ENCODE results near the gene ZNF410. TPM values are rescaled to one million over a fixed set of nuclear protein-coding genes. Genes with fewer than 3 reads are reported as not detected.
"Not testable (repeated sequence)": the region's sequence is repeated elsewhere in the genome, so short reads cannot be mapped to it uniquely, and the experiment has no call there.

Gene ZNF410
- polyA plus RNA-seq, 1 donor from 2014 or later = 73.7 TPM

DNA sequence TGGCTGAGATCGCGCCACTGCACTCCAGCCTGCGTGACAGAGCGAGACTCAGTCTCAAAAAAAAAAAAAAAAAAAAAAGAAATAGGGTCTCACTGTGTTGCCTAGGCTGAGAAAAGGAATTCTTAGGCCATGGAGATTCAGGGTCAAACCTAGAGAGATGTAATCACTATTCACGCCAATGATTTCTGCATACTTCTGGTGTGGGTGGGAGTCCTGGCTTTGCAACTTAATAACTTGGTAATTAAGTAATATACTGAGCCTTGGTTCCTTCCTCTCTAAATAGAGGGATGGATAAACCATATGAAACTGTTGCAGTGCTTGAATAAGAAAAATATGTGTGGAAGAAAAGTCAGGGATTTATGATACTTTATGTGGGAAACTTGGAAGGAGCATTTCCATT lies 2.7 kb downstream of the ZNF410 start:
- Histone ChIP-seq H3K36me3 (ENCODE audit: insufficient read depth, low read length) (peaks cover 7% of the 10 kb centered on the region), H3K9me3 (ENCODE audit: low read length) (no peaks in the 10 kb centered on the region), H3K9me2 (ENCODE audit: insufficient read depth, low read length) (no peaks in the 10 kb centered on the region), H3F3A (ENCODE audit: insufficient read depth, low read length, poor library complexity, severe bottlenecking) (peaks cover 6% of the 10 kb centered on the region), H3K4me2 (ENCODE audit: low read length) (no peak overlapping the region), H3K4me3 (ENCODE audit: low read length) (no peak overlapping the region), H3K27ac (ENCODE audit: low read length) (no peak overlapping the region), H3K27me3 (ENCODE audit: insufficient read depth, low read depth, low read length) (no peaks in the 10 kb centered on the region), H2AFZ (ENCODE audit: low read depth, low read length) (no peak overlapping the region), H3K9ac (ENCODE audit: low read length) (no peak overlapping the region), H3K79me2 (replicated peaks; ENCODE audit: insufficient read depth, low read length) (peaks cover 50% of the 10 kb centered on the region), H4K20me1 (ENCODE audit: insufficient read depth) (no peaks in the 10 kb centered on the region)
- TF ChIP-seq RAD21 (conservative IDR thresholded peaks at IDR 0.05) = no peak
- no peak for TF ChIP-seq POLR2AphosphoS5 (IDR thresholded peaks at IDR 0.05)
- no peak for TF ChIP-seq REST (IDR thresholded peaks at IDR 0.05; ENCODE audit: borderline replicate concordance)

DNA sequence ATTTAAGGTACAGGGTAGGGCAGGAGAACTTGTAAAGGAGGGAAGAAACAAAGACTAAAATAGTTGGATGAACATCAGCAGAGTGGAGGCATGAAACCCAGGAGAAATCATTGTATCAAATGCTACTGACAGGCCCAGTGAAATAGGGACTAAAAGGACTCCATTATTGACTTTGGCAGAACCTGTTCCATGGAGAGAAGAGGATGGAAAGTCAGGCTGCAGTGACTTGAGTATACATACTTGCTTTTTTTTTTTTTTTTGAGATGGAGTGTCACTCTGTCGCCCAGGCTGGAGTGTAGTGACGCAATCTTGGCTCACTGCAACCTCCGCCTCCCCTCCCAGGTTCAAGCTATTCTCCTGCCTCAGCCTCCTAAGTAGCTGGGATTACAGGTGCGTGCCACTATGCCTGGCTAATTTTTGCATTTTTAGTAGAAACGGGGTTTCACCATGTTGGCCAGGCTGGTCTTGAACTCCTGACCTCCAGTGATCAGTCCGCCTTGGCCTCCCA lies 7.6 kb downstream of the ZNF410 start:
- not testable (repeated sequence) for H3K9me2 ChIP-seq (ENCODE audit: insufficient read depth, low read length); H3K27me3 ChIP-seq (ENCODE audit: insufficient read depth, low read depth, low read length); H3F3A ChIP-seq (ENCODE audit: insufficient read depth, low read length, poor library complexity, severe bottlenecking); H3K9ac ChIP-seq (ENCODE audit: low read length); H3K27ac ChIP-seq (ENCODE audit: low read length); H3K4me2 ChIP-seq (ENCODE audit: low read length); H4K20me1 ChIP-seq (ENCODE audit: insufficient read depth); H2AFZ ChIP-seq (ENCODE audit: low read depth, low read length); H3K4me3 ChIP-seq (ENCODE audit: low read length); H3K9me3 ChIP-seq (ENCODE audit: low read length)
- peaks cover 12% of the 10 kb centered on the region for H3K36me3 ChIP-seq (ENCODE audit: insufficient read depth, low read length)
- peaks cover 21% of the 10 kb centered on the region for H3K79me2 ChIP-seq (replicated peaks; ENCODE audit: insufficient read depth, low read length)

DNA sequence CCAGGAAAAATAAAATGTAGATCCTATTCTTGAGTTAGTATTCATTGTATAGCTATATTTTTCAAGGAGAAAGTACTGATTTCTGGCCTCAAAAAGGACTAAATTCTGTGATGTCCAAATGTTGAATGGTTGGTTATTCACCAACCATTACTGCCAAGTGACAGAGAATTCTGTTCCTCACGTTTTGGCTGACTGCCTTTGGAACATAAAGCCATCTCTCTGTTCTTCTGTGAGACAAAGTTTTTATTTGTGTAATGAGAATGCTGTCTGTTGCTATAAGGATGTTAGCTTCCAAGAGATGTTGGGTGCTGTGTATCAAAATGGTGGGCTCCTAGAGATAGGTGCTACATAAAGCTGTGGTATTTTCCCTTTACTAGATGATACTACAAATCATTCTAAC lies 9.3 kb downstream of the ZNF410 start:
- TF ChIP-seq REST (IDR thresholded peaks at IDR 0.05; ENCODE audit: borderline replicate concordance) (no peak), SMC3 (conservative IDR thresholded peaks at IDR 0.05; ENCODE audit: poor library complexity) (no peak), TAF1 (IDR thresholded peaks at IDR 0.05; ENCODE audit: low read depth) (no peak), EZH2 (IDR thresholded peaks at IDR 0.05; ENCODE audit: borderline replicate concordance, insufficient read depth, low read length, poor library complexity, severe bottlenecking) (no peak), EP300 (conservative IDR thresholded peaks at IDR 0.05; ENCODE audit: poor library complexity, severe bottlenecking) (no peak), RAD21 (conservative IDR thresholded peaks at IDR 0.05) (no peak), MXI1 (conservative IDR thresholded peaks at IDR 0.05; ENCODE audit: poor library complexity, severe bottlenecking) (no peak), CTCF (IDR thresholded peaks at IDR 0.05; ENCODE audit: poor library complexity, severe bottlenecking) (no peak), POLR2AphosphoS5 (IDR thresholded peaks at IDR 0.05) (no peak)
- Histone ChIP-seq H3K79me2 (replicated peaks; ENCODE audit: insufficient read depth, low read length) (peaks cover 10% of the 10 kb centered on the region), H3K4me3 (ENCODE audit: low read length) (no peak overlapping the region), H2AFZ (ENCODE audit: low read depth, low read length) (no peak overlapping the region), H3K4me2 (ENCODE audit: low read length) (no peak overlapping the region), H3K9me3 (ENCODE audit: low read length) (no peaks in the 10 kb centered on the region), H3K27ac (ENCODE audit: low read length) (no peak overlapping the region), H3K27me3 (ENCODE audit: insufficient read depth, low read depth, low read length) (no peaks in the 10 kb centered on the region), H3K9me2 (ENCODE audit: insufficient read depth, low read length) (no peaks in the 10 kb centered on the region), H3F3A (ENCODE audit: insufficient read depth, low read length, poor library complexity, severe bottlenecking) (no peaks in the 10 kb centered on the region), H3K9ac (ENCODE audit: low read length) (no peak overlapping the region), H3K36me3 (ENCODE audit: insufficient read depth, low read length) (peaks cover 12% of the 10 kb centered on the region), H4K20me1 (ENCODE audit: insufficient read depth) (no peaks in the 10 kb centered on the region)

Measured in neural cell (in vitro differentiated cells).